Activated gamma-delta T cell treated with anti-CD3 and anti-CD28 coated beads, Interleukin-2, amount 50 U/mL, for 16 hours (primary cell): ENCODE measurements around the gene FCRL6.
A peak's percentile ranks its signal among the peaks of the same experiment; 100 is the strongest.

ENCODE experiments used
- DNase-seq: peaks from one replicate; pipeline ENCODE4 v3.0.0-alpha.2; 2020; ENCODE audit warnings: low read depth

The FCRL6 gene

DNA sequence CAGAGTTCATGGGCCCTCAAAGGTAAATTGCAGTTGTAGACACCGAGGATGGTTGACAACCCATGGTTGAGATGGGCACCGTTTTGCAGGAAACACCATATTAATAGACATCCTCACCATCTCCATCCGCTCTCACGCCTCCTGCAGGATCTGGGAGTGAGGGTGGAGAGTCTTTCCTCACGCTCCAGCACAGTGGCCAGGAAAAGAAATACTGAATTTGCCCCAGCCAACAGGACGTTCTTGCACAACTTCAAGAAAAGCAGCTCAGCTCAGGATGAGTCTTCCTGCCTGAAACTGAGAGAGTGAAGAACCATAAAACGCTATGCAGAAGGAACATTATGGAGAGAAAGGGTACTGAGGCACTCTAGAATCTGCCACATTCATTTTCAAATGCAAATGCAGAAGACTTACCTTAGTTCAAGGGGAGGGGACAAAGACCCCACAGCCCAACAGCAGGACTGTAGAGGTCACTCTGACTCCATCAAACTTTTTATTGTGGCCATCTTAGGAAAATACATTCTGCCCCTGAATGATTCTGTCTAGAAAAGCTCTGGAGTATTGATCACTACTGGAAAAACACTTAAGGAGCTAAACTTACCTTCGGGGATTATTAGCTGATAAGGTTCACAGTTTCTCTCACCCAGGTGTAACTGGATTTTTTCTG lies 33.8 kb downstream of the FCRL6 start:
- no peak for DNase-seq

DNA sequence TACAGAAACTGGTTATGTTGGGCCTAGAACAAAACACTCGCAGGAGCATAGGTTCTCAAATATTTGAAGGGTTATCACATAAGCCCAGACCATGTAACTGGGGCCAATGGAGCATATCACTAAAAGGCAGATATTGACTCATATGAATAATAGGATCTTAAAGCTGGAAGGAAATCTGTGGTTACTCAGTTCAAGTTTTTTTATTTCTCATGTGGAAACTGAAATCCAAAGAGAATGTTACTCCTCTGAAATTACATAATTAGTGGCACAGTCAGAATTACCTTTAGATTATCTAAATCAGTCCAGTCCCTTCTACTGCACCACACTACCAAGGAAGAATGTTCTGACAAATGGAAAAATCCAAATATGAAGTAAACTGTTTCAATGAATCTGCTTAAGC lies 36.6 kb downstream of the FCRL6 start:
- no peak for DNase-seq

DNA sequence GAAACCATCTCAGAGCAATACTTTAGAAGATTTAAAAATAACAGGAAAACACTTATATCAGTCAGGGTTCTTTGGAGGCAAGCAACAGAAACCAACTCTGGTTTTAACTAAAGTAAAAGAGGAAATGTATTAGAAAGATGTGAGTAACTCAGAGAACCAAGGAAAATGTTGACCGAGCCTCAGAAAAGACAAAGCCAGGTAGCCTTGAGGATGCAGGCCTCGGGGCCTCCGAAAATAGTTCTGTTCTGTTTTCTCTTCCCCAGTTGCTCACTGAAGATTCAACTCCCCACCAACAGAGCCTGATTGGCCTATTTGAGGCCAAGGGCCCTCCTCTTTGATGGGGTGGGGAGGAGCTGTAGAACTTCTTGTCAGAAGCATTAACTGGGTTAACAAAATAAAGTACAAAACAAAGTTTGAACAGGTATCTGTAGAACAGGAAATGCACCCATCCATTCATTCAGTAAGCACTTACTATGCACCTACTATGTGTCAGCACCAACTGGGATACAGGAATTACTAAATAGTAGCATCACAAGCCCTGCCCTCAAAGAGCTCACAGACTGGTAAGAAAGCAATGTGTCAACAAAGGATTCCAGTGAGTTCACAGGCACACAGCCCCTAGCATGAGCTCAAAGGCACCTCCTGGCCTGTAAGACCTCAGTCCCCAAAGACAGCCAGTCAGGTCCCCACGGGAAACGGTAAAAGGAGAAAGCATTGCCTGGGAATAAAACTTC lies 37.1 kb downstream of the FCRL6 start:
- no peak for DNase-seq

DNA sequence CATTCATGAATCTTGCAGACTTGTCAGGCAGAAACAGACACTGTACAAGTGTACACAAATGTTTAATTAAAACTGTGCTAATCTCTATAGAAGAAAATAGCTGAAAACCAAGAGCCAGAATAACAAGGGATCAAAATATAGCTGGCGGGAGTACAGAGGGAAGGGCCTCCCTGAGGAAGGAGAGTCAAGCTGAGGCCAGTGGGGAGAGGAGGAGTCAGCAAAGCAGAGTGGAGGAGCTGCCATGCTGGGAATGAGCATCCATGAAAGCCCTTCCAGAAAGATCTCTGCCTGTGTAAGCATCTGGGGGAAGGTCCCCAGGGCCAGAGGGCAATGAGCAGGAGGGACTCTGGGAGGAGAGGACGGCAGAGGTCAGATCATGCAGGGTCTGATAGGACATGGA lies 39.6 kb downstream of the FCRL6 start:
- DNase-seq, result no peak

DNA sequence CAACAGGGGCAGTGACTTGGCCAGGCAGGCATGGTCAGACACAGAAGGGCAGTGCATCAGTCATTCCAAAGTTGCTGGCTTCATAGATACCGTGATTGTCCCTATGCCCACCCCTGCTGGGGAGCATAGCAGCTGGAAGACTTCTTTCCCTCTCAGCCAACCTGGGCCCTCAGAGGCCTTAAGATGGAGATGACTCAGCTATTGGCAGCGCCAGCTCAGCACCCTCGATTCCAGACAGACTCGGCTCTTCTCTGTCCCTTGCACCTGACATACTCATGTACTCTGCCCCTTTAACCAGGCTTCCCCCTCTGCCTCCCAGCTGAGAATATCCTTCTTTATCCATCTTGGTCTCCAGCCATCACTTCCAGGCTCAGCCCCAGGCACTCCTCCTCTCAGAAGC lies 41.3 kb downstream of the FCRL6 start:
- no peak for DNase-seq

DNA sequence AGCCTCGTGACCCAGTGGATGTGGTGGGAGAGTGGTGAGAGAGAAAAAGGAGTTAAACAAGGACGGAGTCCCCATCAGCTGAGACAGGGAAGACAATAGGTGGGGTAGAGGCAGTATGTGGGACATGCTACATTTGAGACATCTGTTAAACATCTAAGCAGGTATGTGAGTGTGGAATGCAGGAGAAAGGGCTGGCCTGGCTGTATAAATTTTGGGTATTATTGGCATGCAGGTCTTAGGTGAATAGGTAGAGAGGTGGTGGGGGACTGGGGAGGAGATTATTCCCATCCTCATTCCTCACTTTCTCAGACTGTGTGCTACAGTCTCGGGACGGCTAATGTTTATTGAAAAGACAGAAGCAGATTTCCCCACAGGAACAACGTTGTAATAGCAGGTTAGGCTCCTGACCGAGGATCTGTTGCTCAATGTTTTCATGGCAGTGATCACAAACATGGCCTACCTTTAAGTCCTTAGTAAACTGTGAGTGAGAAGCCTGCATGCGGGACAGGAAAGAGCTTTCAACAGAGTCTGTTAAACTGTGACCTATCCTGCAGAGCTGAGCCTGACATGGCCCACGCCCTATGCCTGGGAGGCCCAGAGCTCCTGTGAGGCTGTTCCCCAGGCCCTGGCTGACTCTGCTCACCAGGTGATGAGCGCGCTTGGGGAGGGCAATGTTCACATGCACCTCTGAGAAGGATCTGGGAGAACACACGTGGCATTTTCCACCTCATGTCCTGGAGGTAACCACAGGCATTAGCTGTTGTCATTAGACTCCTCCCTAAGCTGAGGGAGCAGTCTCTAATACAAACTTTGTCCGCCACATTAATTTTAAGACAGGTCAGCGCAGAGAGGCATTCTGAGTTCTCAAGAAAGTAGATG lies 43.8 kb downstream of the FCRL6 start:
- DNase-seq, result no peak

DNA sequence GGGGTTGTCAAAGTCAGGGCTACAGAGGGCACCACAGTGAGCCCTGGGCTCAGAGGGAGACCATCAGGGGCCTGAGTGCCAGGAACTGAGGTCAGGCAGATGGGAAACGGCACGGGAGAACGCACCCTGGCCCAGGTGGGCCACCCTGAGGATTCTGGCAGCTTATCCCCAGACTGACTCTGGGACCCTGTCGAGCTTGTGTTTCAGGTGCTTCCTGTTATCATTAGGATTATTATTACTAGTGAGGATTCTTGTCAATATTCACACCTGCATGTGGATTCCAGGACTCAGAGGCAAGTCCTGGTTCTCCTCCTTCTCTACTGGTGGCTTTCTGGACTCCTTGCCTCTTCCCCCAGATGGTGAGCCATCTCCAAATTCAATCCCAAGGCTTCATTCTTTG lies 45.1 kb downstream of the FCRL6 start:
- DNase-seq, result no peak

DNA sequence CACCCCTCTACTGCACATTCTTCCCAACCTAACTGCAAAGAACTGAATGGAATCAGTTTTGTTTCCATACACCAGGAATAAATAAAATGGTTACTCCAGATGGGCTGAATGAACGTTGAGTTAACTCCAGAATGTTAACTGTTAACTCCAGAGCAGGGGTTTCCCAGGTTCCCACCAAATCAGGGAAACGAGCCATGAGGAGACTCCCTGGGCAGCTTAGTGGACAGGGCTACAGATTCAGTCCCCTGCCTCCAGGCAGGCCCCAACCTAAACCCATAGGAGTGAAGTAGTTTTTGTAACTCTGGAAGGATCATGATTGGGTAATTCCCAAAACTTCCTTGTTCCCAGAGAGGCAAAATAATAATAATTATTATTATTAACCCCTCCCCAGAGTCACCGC lies 46.2 kb downstream of the FCRL6 start:
- DNase-seq, result no peak

DNA sequence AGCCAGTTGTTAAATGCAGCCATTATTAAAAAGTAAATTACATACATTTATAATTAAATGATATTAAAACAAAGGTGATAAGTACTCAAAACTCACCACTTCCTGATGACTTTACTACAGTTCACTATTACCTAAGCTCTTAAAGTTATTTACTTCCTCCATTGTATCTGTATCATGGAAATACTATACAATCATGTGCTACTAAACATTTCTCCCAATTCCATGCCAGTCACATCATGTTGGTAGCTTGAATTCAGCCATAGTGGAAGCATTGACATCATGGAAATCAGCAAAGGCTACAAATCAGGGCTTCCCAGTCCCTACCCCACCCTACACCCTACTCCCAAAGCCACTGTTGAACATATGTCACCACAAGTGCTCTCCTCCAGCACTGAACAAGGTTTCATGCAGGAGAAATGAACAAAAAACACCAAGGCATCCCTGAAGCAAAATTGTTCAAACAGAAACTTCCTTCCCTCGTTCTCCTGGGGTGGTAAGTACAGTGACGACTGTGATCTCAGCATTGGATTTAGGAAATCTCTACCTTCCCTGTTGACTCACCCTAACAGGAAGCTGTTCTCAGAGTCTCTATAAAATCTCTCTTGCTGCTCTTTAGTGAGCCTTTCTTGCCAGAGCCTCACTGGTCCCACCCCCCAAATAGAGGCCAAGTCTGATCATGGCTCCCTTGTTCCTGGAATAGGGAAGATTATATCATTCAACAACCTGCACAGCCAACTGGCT lies 47.6 kb downstream of the FCRL6 start:
- no peak for DNase-seq

DNA sequence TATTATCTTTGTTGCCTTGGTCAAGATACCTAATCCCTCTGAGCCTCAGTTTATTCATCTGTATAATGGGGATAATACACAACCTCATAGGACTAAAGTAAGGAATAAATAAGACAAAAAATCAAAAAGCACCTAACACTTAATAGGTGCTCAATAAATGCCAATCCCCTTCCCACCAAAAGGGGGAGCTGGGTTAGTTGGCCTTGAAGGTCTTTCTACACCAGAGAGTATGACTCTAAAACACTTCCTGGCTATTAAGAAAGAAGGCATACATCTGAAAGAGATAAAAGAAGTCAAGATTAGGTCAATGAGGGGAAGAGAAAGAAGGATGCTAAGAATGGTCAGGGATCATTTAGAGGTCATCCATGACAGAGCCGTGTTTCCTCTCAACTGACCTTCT lies 49.2 kb downstream of the FCRL6 start:
- no peak for DNase-seq

DNA sequence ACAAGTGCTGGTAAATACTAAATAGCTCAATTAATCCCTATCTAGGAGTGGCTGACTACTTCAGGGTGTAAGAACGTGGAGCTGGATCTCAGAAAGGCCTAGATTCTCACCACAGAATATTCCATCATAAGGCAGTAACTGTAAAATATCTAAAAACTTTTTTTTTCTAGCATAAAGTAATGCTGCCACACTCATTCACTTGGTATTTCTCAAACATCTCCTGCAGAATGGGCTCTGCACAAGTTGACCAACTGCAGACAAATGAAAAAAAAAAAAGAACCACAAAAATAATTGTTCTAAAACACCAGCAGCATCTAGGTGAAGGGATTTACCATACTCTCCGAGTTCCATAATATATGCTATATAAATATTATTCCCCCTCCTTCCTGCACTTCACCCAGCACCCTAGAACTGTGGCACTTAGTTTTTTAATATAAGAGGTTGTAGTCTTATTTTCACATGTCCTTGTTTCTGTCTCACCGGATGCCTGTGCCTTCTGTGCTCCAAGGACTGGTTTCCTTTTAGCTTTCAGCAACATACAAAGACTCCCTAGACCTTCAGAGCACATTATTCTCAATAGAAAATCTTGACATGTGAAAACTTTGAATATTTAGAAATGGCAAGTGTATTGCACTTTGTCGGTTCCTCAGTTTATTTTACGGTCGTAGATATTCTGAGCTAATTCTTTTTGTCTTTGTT lies 51.4 kb downstream of the FCRL6 start:
- DNase-seq, result no peak

DNA sequence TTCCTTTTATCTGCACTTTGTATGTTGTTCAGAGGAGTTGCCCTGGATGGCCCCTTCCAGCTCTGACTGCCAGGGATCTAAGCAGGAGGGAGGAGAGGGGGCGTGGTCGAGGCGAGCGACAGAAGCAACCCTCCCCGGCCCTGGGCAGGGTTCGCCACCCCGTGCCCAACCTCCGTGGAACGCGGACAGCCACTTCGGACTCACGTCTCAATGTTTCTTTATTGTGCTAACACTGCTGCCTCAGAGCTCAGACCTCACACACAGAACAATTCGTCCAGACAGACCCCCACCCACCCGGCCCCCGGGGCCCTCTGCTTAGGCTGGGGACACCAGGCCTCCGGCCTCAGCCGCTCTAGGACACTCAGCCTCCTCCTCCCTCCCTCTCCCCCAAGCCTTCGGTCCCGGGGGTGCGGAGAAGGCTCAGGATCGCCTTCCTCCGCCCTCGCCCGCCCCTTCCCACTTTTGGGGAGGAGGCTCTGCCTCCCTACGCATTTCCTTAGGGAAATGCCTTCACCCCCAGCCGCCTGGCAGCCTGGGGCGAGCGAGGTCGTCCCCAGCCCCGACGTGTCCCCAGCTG lies 52.0 kb downstream of the FCRL6 start:
- DNase-seq, result no peak

DNA sequence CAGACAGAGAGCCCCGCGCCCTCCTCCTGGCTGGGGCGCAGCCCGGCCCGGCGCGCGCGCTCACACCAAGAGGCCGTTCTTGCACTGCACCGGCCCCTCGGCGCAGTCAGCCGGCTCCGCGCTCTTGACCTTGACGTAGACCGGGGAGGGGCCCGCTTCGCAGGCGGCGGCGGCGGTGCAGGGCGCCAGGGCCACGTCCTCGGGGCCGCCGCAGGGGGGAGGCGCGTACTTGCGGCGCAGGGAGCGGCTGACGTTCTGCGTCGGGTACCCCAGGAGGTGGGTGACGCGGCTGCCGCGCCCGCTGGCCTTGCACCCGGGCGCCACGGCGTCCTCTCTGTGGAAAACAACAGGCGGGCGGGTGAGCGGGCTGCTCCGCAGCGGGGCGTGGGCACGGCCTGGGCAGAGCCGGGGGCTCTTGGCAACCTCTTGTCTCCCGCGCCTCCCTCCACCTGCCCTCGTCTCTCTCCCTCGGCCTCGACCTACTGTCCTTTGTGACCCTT lies 52.6 kb downstream of the FCRL6 start:
- DNase-seq, result peak; percentile 54

DNA sequence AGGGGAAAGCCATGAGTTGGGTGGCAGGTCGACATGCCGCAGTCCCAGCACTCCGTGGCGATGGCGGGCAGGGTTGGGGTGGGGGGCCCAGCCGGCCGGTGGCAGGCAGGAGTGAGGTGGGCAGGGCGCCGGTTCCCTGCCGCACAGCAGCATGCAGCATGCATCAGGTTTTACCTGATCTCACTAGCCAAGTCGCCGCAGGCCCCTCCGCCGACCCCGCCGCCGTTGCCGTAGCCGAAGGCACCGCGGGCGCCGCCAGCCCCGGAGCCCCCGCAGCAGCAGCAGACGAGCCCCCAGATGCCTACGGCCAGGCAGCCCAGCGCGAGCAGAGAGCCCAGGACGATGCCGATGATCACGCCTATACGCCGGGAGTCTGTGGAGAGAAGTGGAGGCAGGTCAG lies 53.5 kb downstream of the FCRL6 start:
- no peak for DNase-seq

DNA sequence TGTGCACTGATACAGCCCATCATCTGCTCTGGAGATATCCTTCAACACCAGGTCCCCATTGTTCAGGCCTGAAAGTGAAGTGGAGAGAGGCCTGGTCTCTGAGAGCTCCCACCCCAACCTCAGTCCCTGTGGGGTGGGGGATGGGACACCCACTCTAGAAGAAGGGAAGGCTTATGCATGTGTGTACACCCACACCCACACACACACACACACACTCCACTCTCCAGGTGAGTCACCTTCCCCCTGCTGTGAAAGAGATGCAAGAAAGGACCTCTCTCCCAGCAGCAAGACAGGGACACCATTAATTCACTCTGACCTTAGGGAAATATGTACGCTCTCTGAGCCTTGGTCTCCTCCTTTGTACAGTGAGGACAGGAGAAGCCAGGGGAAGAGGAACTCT lies 54.4 kb downstream of the FCRL6 start:
- no peak for DNase-seq

DNA sequence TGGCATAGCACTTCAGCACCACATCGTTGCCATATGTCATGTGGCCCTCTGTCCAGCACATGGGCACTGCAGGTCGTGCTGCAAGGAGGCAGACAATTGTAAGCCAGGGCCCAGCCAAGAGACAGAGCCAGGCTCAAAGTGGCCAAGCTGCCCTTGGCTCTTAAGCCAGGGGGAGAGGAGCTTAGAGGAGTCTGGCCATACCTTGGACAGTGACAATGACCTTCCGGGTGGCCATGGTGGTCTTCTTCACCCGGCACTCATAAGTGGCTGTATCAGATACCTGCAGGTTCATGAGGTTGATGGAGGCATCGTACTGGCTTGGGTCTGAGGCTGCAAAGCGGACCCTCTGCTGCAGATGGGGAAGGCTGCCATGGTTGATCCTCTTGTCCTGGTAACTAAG lies 55.7 kb downstream of the FCRL6 start:
- DNase-seq, result no peak

DNA sequence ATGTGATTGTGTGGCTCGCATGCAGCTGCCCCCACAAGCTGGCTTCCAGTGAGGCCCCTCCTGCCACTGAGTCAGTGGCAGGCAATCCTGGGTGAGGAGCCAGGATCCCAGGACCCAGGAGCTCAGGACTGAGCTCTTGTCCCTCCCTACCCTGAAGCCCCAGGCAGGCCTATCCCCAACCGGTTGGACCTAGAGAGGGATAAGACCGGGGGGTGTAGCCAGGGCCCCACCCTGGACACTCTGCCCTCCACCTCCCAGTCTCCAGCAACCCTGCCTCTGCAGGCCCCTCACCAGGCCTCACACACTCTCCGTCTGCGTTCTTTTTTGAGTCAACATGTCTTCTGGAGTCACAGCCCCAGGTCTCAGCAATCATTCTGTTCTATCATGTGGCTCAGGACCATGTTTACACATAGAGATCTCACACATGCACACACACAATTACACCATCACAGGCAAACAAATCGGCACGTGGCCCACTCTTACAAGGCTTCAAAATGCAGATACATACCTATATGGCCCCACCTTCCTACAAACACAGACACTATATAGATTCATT lies 57.7 kb downstream of the FCRL6 start:
- DNase-seq, result no peak

DNA sequence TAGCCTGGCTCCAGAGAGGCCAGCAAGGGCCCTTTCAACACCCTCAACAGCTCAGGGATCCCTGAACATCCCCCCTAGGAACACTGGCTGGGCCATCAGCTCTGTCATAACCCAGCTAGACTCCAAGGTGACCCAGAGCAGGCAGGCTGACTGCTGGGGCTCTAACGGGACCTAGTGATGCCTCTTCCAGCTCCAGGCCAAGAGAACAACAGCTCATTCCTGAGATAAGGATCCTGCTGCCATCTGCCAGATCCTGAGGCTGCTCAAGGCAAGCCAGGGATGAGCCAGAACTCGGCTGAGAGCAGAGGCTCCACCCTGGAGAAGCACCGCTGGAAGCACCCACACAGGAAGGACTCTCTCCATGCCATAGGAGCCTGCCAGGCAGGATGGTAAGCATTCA lies 58.3 kb downstream of the FCRL6 start:
- DNase-seq, result no peak

DNA sequence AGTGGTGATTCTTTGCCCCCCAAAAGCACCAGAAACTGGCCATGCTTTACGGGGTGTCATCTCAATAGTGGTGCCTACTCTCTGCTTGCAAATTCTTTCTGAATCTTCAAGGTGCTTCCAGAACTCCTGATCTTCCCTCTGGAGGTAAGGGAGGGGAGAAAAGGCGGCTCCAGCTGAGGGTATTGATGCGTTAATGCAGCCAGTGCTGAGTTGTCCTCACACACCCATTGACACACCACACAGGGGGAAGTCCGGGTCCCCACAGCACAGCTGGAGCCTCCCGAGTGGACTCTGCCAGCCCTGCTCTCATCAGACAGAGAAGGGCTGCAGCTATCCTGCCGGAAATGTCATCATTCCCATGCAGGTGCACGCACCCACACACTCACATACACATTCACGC lies 59.1 kb downstream of the FCRL6 start:
- no peak for DNase-seq

DNA sequence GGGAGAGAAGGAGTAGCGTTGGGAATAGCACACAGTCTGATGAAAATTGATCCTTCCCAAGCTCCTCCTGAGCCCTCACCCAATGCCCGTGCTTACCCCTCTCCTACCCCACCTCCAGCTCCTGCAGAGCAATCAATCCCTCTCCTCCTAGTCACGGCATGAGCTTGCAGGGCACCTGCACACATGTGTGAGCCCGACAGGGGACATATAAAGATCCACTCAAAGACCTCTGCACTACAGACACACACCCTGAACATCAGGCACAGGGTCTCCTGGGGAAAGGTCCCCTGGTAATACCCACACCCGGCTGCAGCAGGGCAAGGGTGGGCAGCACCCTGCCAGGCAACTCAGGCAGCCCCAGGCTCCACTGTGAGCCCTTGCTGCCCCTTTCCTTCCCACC lies 59.9 kb downstream of the FCRL6 start:
- no peak for DNase-seq

DNA sequence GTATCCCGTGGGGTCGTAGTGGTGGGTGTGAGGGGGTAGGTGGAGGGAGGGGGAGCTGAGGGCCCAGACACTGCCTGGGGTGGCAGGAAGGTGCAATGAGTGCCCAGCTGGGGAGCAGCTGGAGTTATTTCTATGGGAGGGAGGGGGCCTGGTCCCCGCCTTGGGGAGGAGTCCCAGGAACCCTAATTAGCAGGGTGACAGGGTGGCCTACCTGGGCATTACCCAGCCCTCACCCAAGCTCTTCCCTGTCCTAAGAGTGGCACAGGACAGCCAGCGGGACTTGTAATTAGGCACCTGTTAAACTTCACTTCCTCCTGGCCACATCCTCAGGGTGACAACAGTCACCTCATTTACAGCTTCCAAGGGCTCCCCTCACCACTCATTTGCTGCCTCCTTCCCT lies 60.4 kb downstream of the FCRL6 start, which contains the start of gene VSIG8:
TSS of gene VSIG8 (minus strand) at position 101 of the 400 bp plus-strand sequence. CDS start 136 bp downstream, outside the sequence.
- no peak for DNase-seq
